Adrenal gland (tissue), 12 donors: ENCODE measurements around the gene OGA. TPM values are rescaled to one million over a fixed set of nuclear protein-coding genes. Genes with fewer than 3 reads are reported as not detected.

Experiments
- DNase-seq, 7 donors: peaks; one replicate each; pipeline ENCODE4 v3.0.0-alpha.2; 2019 to 2020
- H3K27ac ChIP-seq, 5 donors: fragments of 200-600 bp; sonication (generic) in 4 of 5; 1 replicate in 3 of 5; 2 replicates in 2 of 5; pipeline versions ENCODE4 v1.5.1 to v1.8.0; 2016 to 2020; ENCODE audit warnings: mild to moderate bottlenecking in 1 of 5
- H3K27me3 ChIP-seq: fragments of 200-600 bp; 2 replicates; pipeline ENCODE4 v1.8.0; 2021
- H3K36me3 ChIP-seq, 2 donors: fragments of 200-600 bp; replicated peaks in 1 of 2; 1 replicate in 1 of 2; 2 replicates in 1 of 2; pipeline versions ENCODE4 v1.5.1 to v1.8.0; 2018 to 2022
- H3K4me1 ChIP-seq, 2 donors: fragments of 200-600 bp; replicated peaks in 1 of 2; 1 replicate in 1 of 2; 2 replicates in 1 of 2; pipeline versions ENCODE4 v1.5.1 to v1.8.0; 2018 to 2021
- H3K4me3 ChIP-seq, 4 donors: fragments of 200-600 bp; sonication (generic) in 3 of 4; one replicate each; pipeline ENCODE4 v1.5.1; 2016 to 2018
- H3K9me3 ChIP-seq, 3 donors: fragments of 200-600 bp; sonication (generic) in 1 of 3; replicated peaks in 1 of 3; 1 replicate in 2 of 3; 2 replicates in 1 of 3; pipeline versions ENCODE4 v1.5.1 to v1.8.0; 2016 to 2021
- POLR2A ChIP-seq, 2 donors: fragments of 450-650 bp; IDR thresholded peaks; one replicate each; pipeline ENCODE4 v1.6.1; 2017; ENCODE audit warnings: antibody characterized with exemption in 2 of 2, mild to moderate bottlenecking in 2 of 2, moderate library complexity in 1 of 2
- whole genome bisulfite sequencing, 4 donors: extraction: QIAGEN DNeasy Blood & Tissue Kit in 2 of 4; methylation state at CpG; one replicate each; pipeline versions ENCODE4 v1.1.5 to v1.1.7; 2013 to 2017; 5-methylcytosine and 5-hydroxymethylcytosine counted together
- intact Hi-C, 2 donors: fragments of 100-400 bp; cut with DNase I; formaldehyde crosslinking; loops; one replicate each; pipeline versions ENCODE4 v1.14.1 to v1.15.0; 2022 to 2023
- polyA plus RNA-seq, 3 donors: library from polyadenylated mRNA; stranded (reverse); fragments of 200-250 nt in 2 of 3; fragments of 350-450 nt in 1 of 3; fragmentation: Illumina TruSeq in 1 of 3; extraction: RNeasy Lipid Tissue Mini Kit (QIAGEN cat#74804) in 1 of 3; gene quantifications; one replicate each; pipeline ENCODE4 v1.2.3, GENCODE V29; 2013 to 2014
- total RNA-seq, 9 donors: library from RNA; depleted of rRNA in 4 of 9; stranded (reverse); fragments of >200 nt in 4 of 9; fragments of 120-200 nt in 1 of 9; fragmentation: NEBNext Ultra II Directional in 1 of 9; extraction: Animal tissue kit (Norgen Biotek cat#: 25700) in 1 of 9; gene quantifications; one replicate each; pipeline versions ENCODE4 v1.1.0 to v1.2.4, GENCODE V29; 2013 to 2023
- TF ChIP-seq, protein P1 (sequence below), 6 experiments: fragments of 450-650 bp in 4 of 6; fragments of 200-600 bp in 2 of 6; sonication (generic) in 1 of 6; IDR thresholded peaks; 1 replicate in 5 of 6; 2 replicates in 1 of 6; pipeline versions ENCODE4 v1.5.1 to v1.8.0; 2016 to 2021; ENCODE audit warnings: antibody characterized with exemption in 6 of 6, mild to moderate bottlenecking in 2 of 6, moderate library complexity in 1 of 6
- donor health status: healthy with polysubstance abuse.
- donor health status: Bipolar disorder and iron deficiency.
- donor health status: DM: yes; HTN: yes; CAD: no.
- donor health status: DM: no; HTN: no; CAD: no.
- donor health status: DM: no; HTN: no; CAD: no.
- donor health status: DM: yes; HTN: yes; CAD: no.

The OGA gene
- total and polyA plus RNA-seq, 12 donors = 32.8 to 119 (median 72.0) TPM

DNA sequence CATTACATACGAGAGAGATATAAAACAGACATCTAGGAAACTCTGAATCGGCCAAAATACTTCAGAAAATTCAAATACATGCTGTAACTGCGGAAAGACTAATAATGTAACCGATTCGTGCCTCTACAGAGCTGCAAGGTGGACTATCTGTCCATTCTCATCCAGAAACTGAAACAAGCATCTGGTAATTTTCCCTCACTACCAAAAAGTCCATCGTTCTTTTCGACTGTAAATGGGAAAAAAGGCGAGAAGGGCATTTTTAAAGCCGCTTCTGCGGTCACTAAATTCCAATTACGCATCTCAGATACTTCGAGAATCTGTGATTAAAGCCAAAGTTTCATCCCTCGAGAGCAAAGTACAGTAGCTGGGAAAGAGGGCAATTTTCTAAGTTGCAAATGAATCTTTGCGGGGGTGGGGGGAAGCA, 1.3 kb downstream of the OGA start:
- DNase-seq = peak in 1 of 7 donors; percentile 40
- H3K4me3 ChIP-seq = peak overlapping the region in 3 of 4 donors; percentile 58 to 94 (median 92)
- intact Hi-C loops = loop anchor here in 1 of 2 donors (10.0 kb wide), 1 partner anchor 882 kb away; no protein-coding TSS in a partner anchor
- H3K27ac ChIP-seq = peak overlapping the region; percentile 4 to 96 (median 90)
- no peaks in the 10 kb centered on the region for H3K9me3 ChIP-seq
- TF ChIP-seq, protein P1, sequence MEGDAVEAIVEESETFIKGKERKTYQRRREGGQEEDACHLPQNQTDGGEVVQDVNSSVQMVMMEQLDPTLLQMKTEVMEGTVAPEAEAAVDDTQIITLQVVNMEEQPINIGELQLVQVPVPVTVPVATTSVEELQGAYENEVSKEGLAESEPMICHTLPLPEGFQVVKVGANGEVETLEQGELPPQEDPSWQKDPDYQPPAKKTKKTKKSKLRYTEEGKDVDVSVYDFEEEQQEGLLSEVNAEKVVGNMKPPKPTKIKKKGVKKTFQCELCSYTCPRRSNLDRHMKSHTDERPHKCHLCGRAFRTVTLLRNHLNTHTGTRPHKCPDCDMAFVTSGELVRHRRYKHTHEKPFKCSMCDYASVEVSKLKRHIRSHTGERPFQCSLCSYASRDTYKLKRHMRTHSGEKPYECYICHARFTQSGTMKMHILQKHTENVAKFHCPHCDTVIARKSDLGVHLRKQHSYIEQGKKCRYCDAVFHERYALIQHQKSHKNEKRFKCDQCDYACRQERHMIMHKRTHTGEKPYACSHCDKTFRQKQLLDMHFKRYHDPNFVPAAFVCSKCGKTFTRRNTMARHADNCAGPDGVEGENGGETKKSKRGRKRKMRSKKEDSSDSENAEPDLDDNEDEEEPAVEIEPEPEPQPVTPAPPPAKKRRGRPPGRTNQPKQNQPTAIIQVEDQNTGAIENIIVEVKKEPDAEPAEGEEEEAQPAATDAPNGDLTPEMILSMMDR (IDR thresholded peaks at IDR 0.05) = no peak
- no peak for TF ChIP-seq POLR2A (IDR thresholded peaks at IDR 0.05)
- peaks cover 0 to 11% of the 10 kb centered on the region in 2 donors for H3K36me3 ChIP-seq
- H3K4me1 ChIP-seq = peaks cover 25 to 49% of the 10 kb centered on the region in 2 donors
- H3K27me3 ChIP-seq = no peaks in the 10 kb centered on the region
- 0 to 1% (median 0%) methylated on average over 14 of the region's 14 CpGs for WGBS, 4 donors

DNA sequence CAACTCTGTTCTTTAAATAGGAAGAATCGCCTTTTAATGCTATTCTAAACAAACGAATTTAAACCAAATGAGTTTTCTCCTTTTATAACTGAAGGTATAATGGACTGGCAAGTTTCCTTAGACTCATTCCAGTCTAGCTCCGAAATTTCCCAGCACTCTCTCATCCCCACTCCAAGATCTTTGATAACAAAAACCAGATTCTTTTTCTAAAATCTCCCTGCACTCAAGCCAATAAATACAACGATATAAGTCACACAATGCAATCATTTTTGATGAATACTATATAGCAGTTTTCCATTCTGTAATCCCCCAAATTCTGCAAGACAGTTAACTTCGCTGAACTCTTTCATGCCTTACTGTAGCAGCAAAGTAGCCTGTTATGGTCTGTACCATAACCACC, 1.9 kb downstream of the OGA start:
- Histone ChIP-seq H3K27ac (peak overlapping the region in 4 of 5 donors; percentile 4 to 96 (median 58)), H3K4me1 (peaks cover 25 to 54% of the 10 kb centered on the region in 2 donors), H3K27me3 (no peaks in the 10 kb centered on the region), H3K9me3 (no peaks in the 10 kb centered on the region), H3K4me3 (peak overlapping the region in 2 of 4 donors; percentile 92 to 94), H3K36me3 (peaks cover 0 to 13% of the 10 kb centered on the region in 2 donors)
- 0 to 3% (median 0%) methylated on average over 5 of the region's 5 CpGs for WGBS, 4 donors
- TF ChIP-seq POLR2A (IDR thresholded peaks at IDR 0.05) = no peak
- TF ChIP-seq, protein P1 (IDR thresholded peaks at IDR 0.05) = no peak
- DNase-seq = no peak
- intact Hi-C loops = loop anchor here in 1 of 2 donors (10.0 kb wide), 1 partner anchor 882 kb away; no protein-coding TSS in a partner anchor

DNA sequence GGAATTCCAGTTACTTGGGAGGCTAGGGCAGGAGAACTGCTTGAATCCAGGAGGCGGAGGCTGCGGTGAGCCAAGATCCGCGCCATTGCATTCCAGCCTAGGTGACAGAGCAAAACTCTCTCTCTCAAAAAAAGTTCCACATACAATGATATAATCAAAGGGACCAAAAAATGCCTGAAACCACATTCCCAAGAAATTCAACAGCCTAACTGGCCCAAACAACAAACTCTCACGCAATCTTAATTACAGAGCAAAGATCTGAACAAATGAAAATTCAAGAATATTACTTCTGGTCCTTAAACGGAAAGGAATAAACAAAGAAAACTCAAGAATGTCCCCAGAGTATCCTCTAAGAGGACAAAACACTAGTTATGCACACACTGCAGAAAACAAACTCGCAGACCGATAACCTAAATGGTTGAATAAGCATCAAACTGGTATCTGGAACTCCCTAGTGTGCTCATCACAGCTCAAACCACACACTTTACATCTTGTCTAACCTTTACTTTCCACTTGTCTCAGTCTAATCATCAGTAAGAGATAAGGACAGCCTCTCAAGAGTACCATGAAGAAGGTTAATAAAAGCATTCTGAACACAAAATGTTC, 3.7 kb downstream of the OGA start:
- intact Hi-C loops = loop anchor here in 1 of 2 donors (10.0 kb wide), 1 partner anchor 880 kb away; no protein-coding TSS in a partner anchor
- H3K36me3 ChIP-seq = peaks cover 0 to 21% of the 10 kb centered on the region in 2 donors
- 71 to 77% (median 75%) methylated on average over 8 of the region's 8 CpGs for WGBS, 4 donors
- peak overlapping the region in 1 of 4 donors; percentile 92 for H3K4me3 ChIP-seq
- DNase-seq = peak in 1 of 7 donors; percentile 46
- TF ChIP-seq, protein P1 (IDR thresholded peaks at IDR 0.05) = no peak
- no peak for TF ChIP-seq POLR2A (IDR thresholded peaks at IDR 0.05)
- peak overlapping the region in 2 of 5 donors; percentile 8 to 9 for H3K27ac ChIP-seq
- no peaks in the 10 kb centered on the region for H3K27me3 ChIP-seq
- H3K9me3 ChIP-seq = no peaks in the 10 kb centered on the region
- peaks cover 25 to 71% of the 10 kb centered on the region in 2 donors for H3K4me1 ChIP-seq

DNA sequence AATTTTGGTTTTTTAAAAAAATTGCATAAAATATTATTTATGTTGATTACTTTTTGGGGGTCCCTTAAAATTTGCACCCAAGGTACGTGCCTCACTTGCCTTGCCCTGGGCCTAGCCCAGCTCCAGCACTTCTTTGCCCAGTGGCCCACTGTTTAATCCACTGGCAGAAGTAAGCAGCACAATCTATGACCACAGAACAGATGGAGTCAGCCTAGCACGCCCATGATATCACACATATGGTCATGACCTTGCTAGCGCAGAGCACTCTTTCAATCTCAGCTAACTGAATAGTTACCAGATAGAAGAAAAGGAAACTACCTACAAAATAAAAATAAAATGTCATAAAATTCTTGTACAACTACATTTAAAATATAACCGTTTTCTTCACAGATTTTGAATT, 5.6 kb downstream of the OGA start:
- intact Hi-C loops = loop anchor here in 1 of 2 donors (10.0 kb wide), 1 partner anchor 878 kb away; no protein-coding TSS in a partner anchor
- Histone ChIP-seq H3K27ac (peak overlapping the region in 2 of 5 donors; percentile 5 to 8), H3K4me1 (peaks cover 19 to 64% of the 10 kb centered on the region in 2 donors), H3K27me3 (no peaks in the 10 kb centered on the region), H3K36me3 (peaks cover 0 to 41% of the 10 kb centered on the region in 2 donors), H3K9me3 (no peaks in the 10 kb centered on the region), H3K4me3 (no peak overlapping the region)
- TF ChIP-seq, protein P1 (IDR thresholded peaks at IDR 0.05) = no peak
- no peak for TF ChIP-seq POLR2A (IDR thresholded peaks at IDR 0.05)
- WGBS, 4 donors = 57 to 70% (median 67%) methylated on average over 4 of the region's 4 CpGs
- DNase-seq = peak in 1 of 7 donors; percentile 51
